CD4-positive, alpha-beta T cell treated with Interleukin-6 for 4 hours (primary cell): ENCODE data around the gene SUN5.
"Not testable (repeated sequence)": the region's sequence is repeated elsewhere in the genome, so short reads cannot be mapped to it uniquely, and the experiment has no call there.

Source experiments
- DNase-seq: peaks from one replicate; pipeline ENCODE4 v3.0.0-alpha.2; 2020; ENCODE audit warnings: mixed read lengths

The SUN5 gene

GRCh38 chr20:33004141-33004751, at the start of gene SUN5:
SUN5 (minus strand) TSS chr20:33004433; CDS start chr20:33004340, 93 bp downstream.
- no peak for DNase-seq

- no peak for DNase-seq
These were observed 49.3 kb upstream of the SUN5 start, which contains the start of gene BPIFB3 for GRCh38 chr20:33053291-33054106. BPIFB3 (plus strand) TSS chr20:33053903; CDS start chr20:33055436, 1,533 bp downstream.

GRCh38 chr20:33051333-33051732, 47.1 kb upstream of the SUN5 start:
- no peak for DNase-seq

GRCh38 chr20:33046412-33046811, 42.2 kb upstream of the SUN5 start:
- no peak for DNase-seq

- DNase-seq: not testable (repeated sequence)
These were observed 41.0 kb upstream of the SUN5 start for GRCh38 chr20:33045129-33045721.

GRCh38 chr20:33043731-33044181, 39.5 kb upstream of the SUN5 start:
- DNase-seq: no peak

GRCh38 chr20:33042983-33043730, 38.9 kb upstream of the SUN5 start:
- DNase-seq: no peak

GRCh38 chr20:33042430-33042829, 38.2 kb upstream of the SUN5 start:
- no peak for DNase-seq

- no peak for DNase-seq
These were observed 34.0 kb upstream of the SUN5 start for GRCh38 chr20:33038243-33038642.

- DNase-seq: no peak
These were observed 33.2 kb upstream of the SUN5 start for GRCh38 chr20:33037456-33037855.

- DNase-seq: no peak
These were observed 30.8 kb upstream of the SUN5 start for GRCh38 chr20:33034901-33035492.

- no peak for DNase-seq
These were observed 29.9 kb upstream of the SUN5 start for GRCh38 chr20:33034115-33034514.

- no peak for DNase-seq
These were observed 29.1 kb upstream of the SUN5 start for GRCh38 chr20:33033381-33033780.

GRCh38 chr20:33032555-33032954, 28.3 kb upstream of the SUN5 start:
- DNase-seq: no peak

- DNase-seq: no peak
These were observed 27.3 kb upstream of the SUN5 start, which contains the start of gene BPIFB6 for GRCh38 chr20:33031531-33031930. BPIFB6 (plus strand) TSS chr20:33031648; CDS start chr20:33031648, 0 bp downstream.

- DNase-seq: no peak
These were observed 26.3 kb upstream of the SUN5 start for GRCh38 chr20:33030569-33030968.

- DNase-seq: no peak
These were observed 25.8 kb upstream of the SUN5 start for GRCh38 chr20:33030076-33030475.

GRCh38 chr20:33028875-33029274, 24.6 kb upstream of the SUN5 start:
- DNase-seq: no peak

- DNase-seq: no peak
These were observed 23.8 kb upstream of the SUN5 start for GRCh38 chr20:33027769-33028751.

- no peak for DNase-seq
These were observed 22.8 kb upstream of the SUN5 start for GRCh38 chr20:33026779-33027759.
